ENCODE measurements around the gene GRAP. TPM values are rescaled to one million over a fixed set of nuclear protein-coding genes. Genes with fewer than 3 reads are reported as not detected.

The GRAP gene
- polyA plus RNA-seq, 2 of the 4 experiments (the other 2 are of a cell fraction): 0.19 TPM

DNA sequence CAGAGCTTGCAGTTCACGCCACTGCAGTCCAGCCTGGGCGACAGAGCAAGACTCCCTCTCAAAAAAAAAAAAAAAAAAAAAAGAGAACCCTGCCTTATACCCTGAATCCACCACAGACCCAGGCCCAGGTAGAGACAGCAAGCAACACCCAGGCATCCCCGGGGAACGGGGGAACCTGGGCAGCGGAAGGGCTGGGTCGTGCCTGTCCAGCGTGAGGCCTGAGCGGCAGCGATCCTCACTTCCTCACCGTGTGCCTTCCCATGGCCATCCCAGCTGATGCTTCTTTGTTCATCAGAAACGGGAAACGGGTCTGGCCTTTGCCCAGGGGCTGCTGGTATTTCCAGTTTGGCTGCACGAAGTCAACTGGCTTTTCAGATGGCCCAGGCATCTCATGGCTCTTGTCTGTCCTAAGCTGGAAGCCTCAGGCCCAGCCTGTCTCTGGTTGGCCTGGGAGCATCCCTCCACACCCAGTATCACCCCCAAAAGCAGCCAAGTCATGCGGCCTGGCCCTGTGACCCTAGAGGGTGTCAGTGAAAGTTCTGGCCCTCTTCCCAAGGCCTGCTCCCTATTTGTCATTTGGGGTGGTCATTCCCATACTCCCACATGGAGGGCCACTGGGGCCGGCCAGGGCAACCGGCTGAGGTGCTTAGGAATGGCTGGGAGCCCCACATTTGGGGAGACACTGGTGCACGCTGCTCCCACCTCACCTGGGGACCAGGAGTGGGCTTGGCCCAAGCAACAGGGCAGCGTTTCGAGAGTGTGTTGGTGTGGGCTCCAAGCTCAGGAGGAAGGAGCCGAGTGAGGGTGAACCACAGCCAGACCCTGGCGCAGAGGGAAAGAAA is 62.3 kb downstream of the GRAP start:
- Histone ChIP-seq H3K9me3 (no peaks in the 10 kb centered on the region), H3K27ac (no peak overlapping the region), H3K4me1 (peaks cover 41% of the 10 kb centered on the region), H3K4me3 (no peak overlapping the region), H3K4me2 (no peak overlapping the region)
- DNase-seq (ENCODE audit: low read depth in 1 of 2, low spot score in 1 of 2) (no peak), FAIRE-seq (no peak), ATAC-seq (no peak)
- WGBS (ENCODE audit: missing lambda C conversion rate): 92% methylated on average over 20 of the region's 21 CpGs
- ChIA-PET POLR2A (no interaction called here), CTCF (interaction anchor here (0.6 to 20.6 kb wide), 4 partner anchors 9 to 24 kb away, joined by 3 to 215 read pairs (median 4); no protein-coding TSS in a partner anchor)
- no peak for TF ChIP-seq PHF8 (IDR thresholded peaks at IDR 0.05; ENCODE audit: borderline replicate concordance, low read depth)
- TF ChIP-seq ZNF302 (CRISPR knock-in tag; IDR thresholded peaks at IDR 0.05): no peak
- no peak for TF ChIP-seq RAD21 (conservative IDR thresholded peaks at IDR 0.05 in 1 of 2, IDR thresholded peaks at IDR 0.05 in 1 of 2)
- no peak for TF ChIP-seq HES2 (IDR thresholded peaks at IDR 0.05)
- TF ChIP-seq, protein P1, sequence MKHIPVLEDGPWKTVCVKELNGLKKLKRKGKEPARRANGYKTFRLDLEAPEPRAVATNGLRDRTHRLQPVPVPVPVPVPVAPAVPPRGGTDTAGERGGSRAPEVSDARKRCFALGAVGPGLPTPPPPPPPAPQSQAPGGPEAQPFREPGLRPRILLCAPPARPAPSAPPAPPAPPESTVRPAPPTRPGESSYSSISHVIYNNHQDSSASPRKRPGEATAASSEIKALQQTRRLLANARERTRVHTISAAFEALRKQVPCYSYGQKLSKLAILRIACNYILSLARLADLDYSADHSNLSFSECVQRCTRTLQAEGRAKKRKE (CRISPR knock-in tag; IDR thresholded peaks at IDR 0.05; ENCODE audit: low read depth): no peak

DNA sequence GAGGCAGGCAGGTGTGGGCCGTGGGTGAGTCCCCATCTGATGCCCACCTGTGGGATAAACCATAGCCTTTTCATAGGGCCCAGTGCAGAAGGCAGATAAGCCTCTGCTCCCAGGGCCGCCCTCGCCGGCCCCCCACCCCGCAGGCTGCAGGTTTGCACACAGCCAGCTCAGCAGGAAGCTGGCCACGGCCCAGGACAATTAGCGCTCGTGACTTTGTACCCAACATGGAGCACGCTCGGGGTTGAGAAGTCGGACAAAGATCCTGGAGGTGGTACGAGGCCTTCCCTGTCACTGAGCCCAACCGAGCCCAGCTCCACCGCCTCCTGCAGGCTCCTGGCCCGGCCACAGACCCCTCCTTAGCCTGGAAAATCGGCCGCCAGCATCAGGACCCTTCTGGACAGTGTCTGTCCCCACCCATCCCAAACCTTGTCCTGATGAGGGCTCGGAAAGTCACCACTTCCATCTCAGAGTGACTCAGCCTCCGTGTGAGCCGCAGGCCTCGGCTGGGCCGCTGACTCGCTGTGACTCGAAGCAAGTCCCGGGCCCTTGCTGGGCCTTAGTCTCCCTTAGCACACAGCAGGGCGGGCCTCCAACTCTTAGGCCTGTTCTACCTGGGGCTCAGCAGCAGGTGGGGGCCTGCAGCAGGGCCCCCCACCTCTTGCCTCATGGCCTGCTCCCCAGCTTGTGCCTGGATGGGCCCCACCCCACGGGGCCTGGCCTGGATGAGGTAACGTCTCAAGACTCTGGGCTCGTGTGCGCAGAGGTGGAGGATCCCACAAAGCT is 64.9 kb downstream of the GRAP start:
- CTCF ChIA-PET: interaction anchor here (1.2 to 20.6 kb wide), 4 partner anchors 9 to 23 kb away, joined by 4 to 215 read pairs (median 4); partner anchors contain the start of gene FAM83G
- ATAC-seq (peak; percentile 65 to 75), DNase-seq (ENCODE audit: low read depth in 1 of 2, low spot score in 1 of 2) (peak; percentile 76 to 82), FAIRE-seq (no peak)
- Histone ChIP-seq H3K4me3 (no peak overlapping the region), H3K27ac (peak overlapping the region; percentile 72 to 88), H3K4me1 (peaks cover 24% of the 10 kb centered on the region), H3K9me3 (no peaks in the 10 kb centered on the region), H3K4me2 (peak overlapping the region; percentile 50)
- TF ChIP-seq CHD2 (IDR thresholded peaks at IDR 0.05; ENCODE audit: low read length, partially characterized antibody) (no peak), MAFK (IDR thresholded peaks at IDR 0.05; ENCODE audit: partially characterized antibody) (peak; percentile 57), HES2 (IDR thresholded peaks at IDR 0.05) (no peak), POLR2AphosphoS2 (conservative IDR thresholded peaks at IDR 0.05; ENCODE audit: low read length) (0 out of 2 replicates have a peak, but pooled peaks have one; percentile 69), NFE2L2 (conservative IDR thresholded peaks at IDR 0.05; ENCODE audit: low read length) (0 out of 2 replicates have a peak, but pooled peaks have one; percentile 14), TP53 (CRISPR knock-in tag; IDR thresholded peaks at IDR 0.05) (no peak), JUN (IDR thresholded peaks at IDR 0.05) (peak in 1 of 2 experiments; percentile 21; a peak in 1 of 5 replicates), HOXB13 (CRISPR knock-in tag; IDR thresholded peaks at IDR 0.05; ENCODE audit: low read depth) (0 out of 2 replicates have a peak, but pooled peaks have one; percentile 22), FOSL2 (IDR thresholded peaks at IDR 0.05) (peak; percentile 40; the same call in 1 of the 2 replicates), FOSL2 (CRISPR knock-in tag; IDR thresholded peaks at IDR 0.05) (peak; percentile 80), CBX8 (IDR thresholded peaks at IDR 0.05) (no peak)
- TF ChIP-seq, protein P2, sequence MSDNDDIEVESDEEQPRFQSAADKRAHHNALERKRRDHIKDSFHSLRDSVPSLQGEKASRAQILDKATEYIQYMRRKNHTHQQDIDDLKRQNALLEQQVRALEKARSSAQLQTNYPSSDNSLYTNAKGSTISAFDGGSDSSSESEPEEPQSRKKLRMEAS (IDR thresholded peaks at IDR 0.05): peak; percentile 75
- TF ChIP-seq, protein P3, sequence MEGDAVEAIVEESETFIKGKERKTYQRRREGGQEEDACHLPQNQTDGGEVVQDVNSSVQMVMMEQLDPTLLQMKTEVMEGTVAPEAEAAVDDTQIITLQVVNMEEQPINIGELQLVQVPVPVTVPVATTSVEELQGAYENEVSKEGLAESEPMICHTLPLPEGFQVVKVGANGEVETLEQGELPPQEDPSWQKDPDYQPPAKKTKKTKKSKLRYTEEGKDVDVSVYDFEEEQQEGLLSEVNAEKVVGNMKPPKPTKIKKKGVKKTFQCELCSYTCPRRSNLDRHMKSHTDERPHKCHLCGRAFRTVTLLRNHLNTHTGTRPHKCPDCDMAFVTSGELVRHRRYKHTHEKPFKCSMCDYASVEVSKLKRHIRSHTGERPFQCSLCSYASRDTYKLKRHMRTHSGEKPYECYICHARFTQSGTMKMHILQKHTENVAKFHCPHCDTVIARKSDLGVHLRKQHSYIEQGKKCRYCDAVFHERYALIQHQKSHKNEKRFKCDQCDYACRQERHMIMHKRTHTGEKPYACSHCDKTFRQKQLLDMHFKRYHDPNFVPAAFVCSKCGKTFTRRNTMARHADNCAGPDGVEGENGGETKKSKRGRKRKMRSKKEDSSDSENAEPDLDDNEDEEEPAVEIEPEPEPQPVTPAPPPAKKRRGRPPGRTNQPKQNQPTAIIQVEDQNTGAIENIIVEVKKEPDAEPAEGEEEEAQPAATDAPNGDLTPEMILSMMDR (IDR thresholded peaks at IDR 0.05): no peak
- TF ChIP-seq, protein P1 (CRISPR knock-in tag; IDR thresholded peaks at IDR 0.05; ENCODE audit: low read depth): peak; percentile 63; the same call in 1 of the 2 replicates
- TF ChIP-seq, protein P4, sequence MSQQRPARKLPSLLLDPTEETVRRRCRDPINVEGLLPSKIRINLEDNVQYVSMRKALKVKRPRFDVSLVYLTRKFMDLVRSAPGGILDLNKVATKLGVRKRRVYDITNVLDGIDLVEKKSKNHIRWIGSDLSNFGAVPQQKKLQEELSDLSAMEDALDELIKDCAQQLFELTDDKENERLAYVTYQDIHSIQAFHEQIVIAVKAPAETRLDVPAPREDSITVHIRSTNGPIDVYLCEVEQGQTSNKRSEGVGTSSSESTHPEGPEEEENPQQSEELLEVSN (IDR thresholded peaks at IDR 0.05; ENCODE audit: borderline replicate concordance, low read depth): 0 out of 2 replicates have a peak, but pooled peaks have one; percentile 59
- WGBS (ENCODE audit: missing lambda C conversion rate): 57% methylated on average over 26 of the region's 30 CpGs
- POLR2A ChIA-PET: no interaction called here
